NCI-H510A (cell line): Measurements from ENCODE around the gene SELENOO.

Experiments used
- DNase-seq: peaks from one replicate; lab custom pipeline; 2025; lab: John Stamatoyannopoulos, UW

SELENOO gene

GRCh38 chr22:50253941-50254340 lies 53.1 kb downstream of the SELENOO start:
- DNase-seq: no peak

GRCh38 chr22:50255099-50255498 lies 54.3 kb downstream of the SELENOO start:
- no peak for DNase-seq

- no peak for DNase-seq
Observed at GRCh38 chr22:50255607-50256006, 54.8 kb downstream of the SELENOO start.

DNA sequence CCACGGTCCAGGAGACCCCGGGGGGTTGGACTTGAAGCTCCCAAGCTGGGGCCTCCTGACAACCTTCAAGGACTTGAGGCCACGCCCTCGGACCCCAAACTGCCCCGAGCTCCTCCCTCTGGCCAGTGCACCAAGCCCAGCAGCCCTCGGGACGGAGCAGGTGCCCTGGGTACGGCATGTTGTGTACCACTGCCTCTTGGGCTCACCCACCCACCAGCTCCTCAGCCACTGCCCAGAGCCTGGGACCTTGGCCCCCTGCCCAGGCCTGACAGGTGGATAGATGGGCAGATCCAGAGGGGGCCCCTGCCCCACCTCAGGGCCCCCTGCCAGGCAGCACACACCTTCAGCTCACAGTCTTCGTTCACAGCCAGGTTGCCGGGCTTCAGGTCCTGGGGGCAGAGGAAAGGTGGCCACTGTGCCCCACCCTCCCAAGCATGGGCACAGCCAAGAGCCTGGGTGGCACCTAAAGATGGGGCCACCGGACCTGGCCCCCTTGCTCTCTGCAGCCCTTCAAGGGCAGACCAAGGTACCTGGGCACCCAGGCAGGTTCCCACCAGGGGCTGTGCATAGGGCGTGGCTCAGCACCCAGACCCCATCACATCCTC lies 55.5 kb downstream of the SELENOO start:
- no peak for DNase-seq

- no peak for DNase-seq
Observed at GRCh38 chr22:50257041-50257440, 56.2 kb downstream of the SELENOO start.

- DNase-seq: no peak
Observed at GRCh38 chr22:50257451-50258360, 56.9 kb downstream of the SELENOO start.

GRCh38 chr22:50258361-50259292 lies 57.8 kb downstream of the SELENOO start:
- DNase-seq: no peak

- no peak for DNase-seq
Observed at GRCh38 chr22:50259302-50259701, 58.5 kb downstream of the SELENOO start.

DNA sequence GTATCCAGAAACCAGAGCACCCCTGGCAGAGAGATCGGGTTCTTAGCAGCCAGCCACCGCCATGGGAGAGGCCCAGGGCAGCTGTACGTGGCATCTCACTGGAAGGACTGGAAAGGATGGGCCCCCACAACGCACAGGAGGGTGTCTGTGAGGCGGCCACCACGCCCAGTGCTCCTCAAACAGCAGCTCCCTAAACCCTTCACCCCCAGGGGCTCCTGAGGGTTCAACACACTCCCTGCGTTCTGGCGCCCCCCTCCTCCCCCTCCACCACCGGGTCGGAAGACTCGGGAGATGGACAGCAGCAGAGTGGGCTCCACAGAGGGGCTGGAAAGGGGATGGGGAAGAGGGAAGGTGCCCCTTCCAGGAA lies 59.6 kb downstream of the SELENOO start:
- no peak for DNase-seq

DNA sequence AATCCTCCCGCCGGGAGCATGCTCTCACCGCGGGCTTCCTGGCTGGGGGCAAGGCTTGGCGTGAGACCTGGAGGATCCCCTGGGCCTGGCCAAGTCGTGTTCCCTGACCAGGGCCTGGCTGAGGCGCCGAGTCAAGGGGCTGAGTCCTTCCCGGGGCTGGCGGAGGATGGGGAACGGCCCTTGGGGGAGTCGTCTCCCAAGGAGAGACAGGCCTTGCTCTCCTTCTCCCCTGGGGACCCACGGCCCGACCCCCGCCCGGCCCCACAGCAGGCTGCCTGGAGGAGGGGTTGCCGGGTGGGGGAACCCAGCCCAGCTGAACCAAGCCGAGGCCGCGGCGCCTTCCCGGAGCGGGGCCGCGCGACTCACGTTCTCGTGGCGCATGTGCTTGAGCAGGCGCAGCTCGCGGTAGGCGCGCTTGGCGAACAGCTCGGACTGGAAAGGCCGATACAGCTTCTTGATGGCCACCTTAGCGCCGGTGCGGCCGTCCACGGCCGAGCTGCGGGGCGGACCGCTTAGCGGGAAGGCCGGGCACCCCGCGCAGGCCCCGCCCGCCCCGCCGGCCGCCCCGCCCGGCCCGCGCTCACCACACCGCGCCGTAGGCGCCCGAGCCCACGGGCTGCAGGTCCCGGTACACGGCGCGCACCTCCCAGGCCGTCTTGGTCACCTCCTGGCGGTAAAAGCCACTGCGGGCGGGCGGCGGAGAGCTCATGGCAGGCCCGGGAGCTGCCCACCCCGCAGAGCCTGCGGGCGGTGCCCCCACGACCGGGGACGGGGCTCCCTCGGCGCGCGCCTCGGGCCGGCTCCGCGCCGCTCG lies 60.2 kb downstream of the SELENOO start:
- no peak for DNase-seq

DNA sequence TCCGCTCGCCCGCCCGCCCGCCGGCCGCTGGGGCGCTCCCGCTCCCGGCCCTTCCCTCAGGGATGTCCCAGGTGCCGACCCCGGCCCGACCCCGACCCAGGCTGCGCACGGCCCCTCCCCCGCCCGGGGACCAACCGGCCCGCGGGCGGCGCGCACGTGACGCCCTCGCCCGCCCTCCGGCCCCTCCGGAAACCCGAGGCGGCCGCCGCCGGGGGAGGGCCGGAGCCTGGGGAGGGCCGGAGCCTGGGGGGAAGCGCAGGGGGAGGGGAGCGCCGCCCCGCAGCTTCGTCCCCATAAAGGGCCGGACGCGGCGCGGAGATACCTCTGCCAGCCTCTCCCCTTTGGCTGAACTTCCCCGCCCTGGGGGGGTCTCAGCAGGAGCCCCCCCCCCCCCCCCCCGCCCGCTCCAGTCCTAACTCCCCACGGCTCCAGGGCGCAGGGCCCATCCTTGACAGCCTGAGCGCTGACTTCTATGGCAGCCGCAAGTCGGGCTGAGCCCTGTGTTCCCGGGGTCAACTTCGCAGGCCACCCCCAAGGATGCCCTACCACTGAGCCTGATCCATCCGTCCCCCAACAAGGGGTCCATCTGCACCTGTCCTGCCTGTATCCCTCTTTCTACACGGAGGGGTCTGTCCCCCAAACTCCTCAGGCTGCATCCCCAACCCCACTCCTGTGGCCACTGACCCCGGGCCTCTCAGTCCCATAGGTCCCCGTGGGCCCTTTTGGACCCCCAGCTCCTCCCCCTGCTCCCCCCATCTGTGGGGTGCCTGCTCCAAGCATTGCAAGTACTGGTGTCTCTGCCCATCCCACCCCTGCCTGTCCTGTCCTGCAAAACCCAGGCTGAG lies 61.0 kb downstream of the SELENOO start, which contains the start of gene MAPK12:
Gene MAPK12 (minus strand): TSS at position 69 of the 845 bp plus-strand sequence. CDS start 174 bp downstream, outside the sequence.
- DNase-seq: no peak

DNA sequence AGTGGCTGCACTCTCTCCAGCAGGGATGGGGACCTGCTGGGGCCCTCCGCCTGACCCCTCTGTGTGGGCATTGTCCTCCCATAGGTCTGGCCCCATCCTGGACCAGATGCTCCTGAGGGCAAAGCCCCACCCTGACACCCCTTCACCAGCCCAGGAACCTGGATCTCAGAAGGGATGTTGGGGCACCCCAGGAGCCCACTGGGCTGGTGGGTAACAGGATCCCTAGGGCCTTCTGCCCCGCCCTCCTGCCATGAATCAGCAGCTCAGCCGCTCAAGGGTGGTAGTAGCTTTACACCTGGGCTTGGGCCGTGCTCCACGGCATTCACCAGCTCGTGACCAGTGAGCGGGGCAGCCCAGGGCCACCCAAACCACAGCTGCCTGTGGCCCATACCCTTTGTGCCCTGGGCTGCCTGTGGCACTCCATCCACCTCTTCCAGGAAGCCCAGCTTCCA lies 61.7 kb downstream of the SELENOO start:
- peak; percentile 40 for DNase-seq

- DNase-seq: no peak
Observed at GRCh38 chr22:50262973-50263617, 62.3 kb downstream of the SELENOO start.

GRCh38 chr22:50264104-50264745 lies 63.4 kb downstream of the SELENOO start:
- no peak for DNase-seq

- DNase-seq: no peak
Observed at GRCh38 chr22:50264946-50265669, 64.3 kb downstream of the SELENOO start.

GRCh38 chr22:50266994-50267393 lies 66.2 kb downstream of the SELENOO start:
- no peak for DNase-seq
